ENCODE results near the gene GALNT10. TPM values are rescaled to one million over a fixed set of nuclear protein-coding genes. Genes with fewer than 3 reads are reported as not detected.

The GALNT10 gene
- total RNA-seq, 1 experiment from 2014 or later, result 23.4 TPM

- H3K4me1 Mint-ChIP-seq (ENCODE audit: low read depth, unreplicated experiment), result peaks cover 9% of the 10 kb centered on the region
- no peaks in the 10 kb centered on the region for H3K27me3 Mint-ChIP-seq (ENCODE audit: insufficient read depth, unreplicated experiment)
- no peak overlapping the region for H3K27ac Mint-ChIP-seq (ENCODE audit: unreplicated experiment)
These were observed 213.3 kb downstream of the GALNT10 start for GRCh38 chr5:154403776-154404387.

GRCh38 chr5:154405078-154405792 lies 214.7 kb downstream of the GALNT10 start:
- BruUV-seq (replicated peaks), result no TSS peak
- intact Hi-C loops (cut with micrococcal nuclease; ENCODE audit: unreplicated experiment), result loop anchor here (1.0 to 5.0 kb wide), 5 partner anchors 118 to 431 kb away; no protein-coding TSS in a partner anchor
- Mint-ChIP-seq H3K9me3 (ENCODE audit: unreplicated experiment) (no peaks in the 10 kb centered on the region), H3K4me1 (ENCODE audit: low read depth, unreplicated experiment) (peaks cover 9% of the 10 kb centered on the region), H3K27me3 (ENCODE audit: insufficient read depth, unreplicated experiment) (no peaks in the 10 kb centered on the region), H3K4me3 (ENCODE audit: unreplicated experiment) (peak overlapping the region; percentile 54), H3K27ac (ENCODE audit: unreplicated experiment) (no peak overlapping the region), H3K36me3 (ENCODE audit: insufficient read depth, unreplicated experiment) (no peaks in the 10 kb centered on the region)
- Histone ChIP-seq H3K27me3 (replicated peaks; ENCODE audit: control insufficient read depth, insufficient read depth, low read length) (no peaks in the 10 kb centered on the region), H3K9me3 (no peaks in the 10 kb centered on the region), H3K36me3 (ENCODE audit: control insufficient read depth, insufficient read depth, low read length) (no peaks in the 10 kb centered on the region), H3K4me1 (peaks cover 5% of the 10 kb centered on the region), H3K4me3 (ENCODE audit: low read depth, low read length) (0 out of 2 replicates have a peak overlapping the region, but pooled peaks have one; percentile 0)
- peak; percentile 83 to 92 for TF ChIP-seq CTCF (IDR thresholded peaks at IDR 0.05; ENCODE audit: insufficient read depth in 1 of 2, low read depth in 1 of 2, low read length in 1 of 2, severe bottlenecking in 1 of 2, unreplicated experiment in 1 of 2)
- CTCF ChIA-PET, result interaction anchor here (0.6 to 2.0 kb wide), 15 partner anchors 10 to 431 kb away, joined by 3 to 33 read pairs (median 3); partner anchors contain the start of genes FAM114A2, GALNT10 and MFAP3
- DNase-seq, result peak; percentile 80 to 85
- POLR2A ChIA-PET, result no interaction called here

More at GRCh38 chr5:154403776-154404387, 213.3 kb downstream of the GALNT10 start:
- CTCF ChIA-PET, result no interaction called here
- Mint-ChIP-seq H3K9me3 (ENCODE audit: unreplicated experiment) (no peaks in the 10 kb centered on the region), H3K4me3 (ENCODE audit: unreplicated experiment) (no peak overlapping the region), H3K36me3 (ENCODE audit: insufficient read depth, unreplicated experiment) (no peaks in the 10 kb centered on the region)
- no peaks in the 10 kb centered on the region for H3K9me3 ChIP-seq
- POLR2A ChIA-PET, result no interaction called here
- no peaks in the 10 kb centered on the region for H3K27me3 ChIP-seq (replicated peaks; ENCODE audit: control insufficient read depth, insufficient read depth, low read length)
- intact Hi-C loops (cut with micrococcal nuclease; ENCODE audit: unreplicated experiment), result no loop called here
- no peaks in the 10 kb centered on the region for H3K36me3 ChIP-seq (ENCODE audit: control insufficient read depth, insufficient read depth, low read length)
- H3K4me3 ChIP-seq (ENCODE audit: low read depth, low read length), result no peak overlapping the region
- TF ChIP-seq CTCF (IDR thresholded peaks at IDR 0.05; ENCODE audit: insufficient read depth in 1 of 2, low read depth in 1 of 2, low read length in 1 of 2, severe bottlenecking in 1 of 2, unreplicated experiment in 1 of 2), result no peak
- H3K4me1 ChIP-seq, result peaks cover 5% of the 10 kb centered on the region
- BruUV-seq (replicated peaks), result no TSS peak
- no peak for DNase-seq

- no peak overlapping the region for H3K4me3 Mint-ChIP-seq (ENCODE audit: unreplicated experiment)
- H3K27me3 Mint-ChIP-seq (ENCODE audit: insufficient read depth, unreplicated experiment), result no peaks in the 10 kb centered on the region
- intact Hi-C loops (cut with micrococcal nuclease; ENCODE audit: unreplicated experiment), result loop anchor here (5.0 kb wide), 2 partner anchors 119 to 164 kb away; no protein-coding TSS in a partner anchor
- no peak overlapping the region for H3K27ac Mint-ChIP-seq (ENCODE audit: unreplicated experiment)
- Histone ChIP-seq H3K4me3 (ENCODE audit: low read depth, low read length) (no peak overlapping the region), H3K9me3 (no peaks in the 10 kb centered on the region), H3K4me1 (peaks cover 5% of the 10 kb centered on the region), H3K36me3 (ENCODE audit: control insufficient read depth, insufficient read depth, low read length) (no peaks in the 10 kb centered on the region), H3K27me3 (replicated peaks; ENCODE audit: control insufficient read depth, insufficient read depth, low read length) (no peaks in the 10 kb centered on the region)
- ChIA-PET POLR2A (no interaction called here), CTCF (interaction anchor here (1.1 to 2.0 kb wide), 6 partner anchors 15 to 432 kb away, joined by 3 to 33 read pairs (median 11); partner anchors contain the start of gene GALNT10)
- no peaks in the 10 kb centered on the region for H3K9me3 Mint-ChIP-seq (ENCODE audit: unreplicated experiment)
- DNase-seq, result peak in 1 of 2 experiments; percentile 46
- no peak for TF ChIP-seq CTCF (IDR thresholded peaks at IDR 0.05; ENCODE audit: insufficient read depth in 1 of 2, low read depth in 1 of 2, low read length in 1 of 2, severe bottlenecking in 1 of 2, unreplicated experiment in 1 of 2)
- H3K4me1 Mint-ChIP-seq (ENCODE audit: low read depth, unreplicated experiment), result peaks cover 9% of the 10 kb centered on the region
- no TSS peak for BruUV-seq (replicated peaks)
- H3K36me3 Mint-ChIP-seq (ENCODE audit: insufficient read depth, unreplicated experiment), result peaks cover 5% of the 10 kb centered on the region
These were observed 215.7 kb downstream of the GALNT10 start for GRCh38 chr5:154406231-154406630.
